A549 (cell line): ENCODE data around the gene DOCK1. TPM values are rescaled to one million over a fixed set of nuclear protein-coding genes. Genes with fewer than 3 reads are reported as not detected.

Experiments used
- ATAC-seq, 2 experiments: fragments of 200-7000 bp in 1 of 2; fragments of >200 bp in 1 of 2; cut with Nextera tagmentation in 1 of 2; cut with Tn5 transposase in 1 of 2; 3 replicates each; pipeline versions ENCODE4 v1.8.0 to v1.9.1; 2018 to 2020; ENCODE audit warnings: mild to moderate bottlenecking in 1 of 2, moderate library complexity in 1 of 2
- CTCF ChIA-PET: fragments of 300-600 bp; sonication (Branson Sonifier 250); formaldehyde crosslinking; extraction: SDS; loops from one replicate; lab custom pipeline; 2021; ENCODE audit warnings: antibody characterized with exemption, inconsistent platforms; lab: Yijun Ruan, JAX
- POLR2A ChIA-PET: fragments of 350-600 bp; formaldehyde crosslinking; extraction: SDS; loops from one replicate; lab custom pipeline; 2021; ENCODE audit warnings: antibody characterized with exemption, inconsistent platforms; lab: Yijun Ruan, JAX
- DNase-seq, 2 experiments: peaks; one replicate each; pipeline versions ENCODE4 v3.0.0 to v3.0.0-alpha.2; 2011 to 2016; ENCODE audit warnings: low read depth in 1 of 2, low spot score in 1 of 2
- FAIRE-seq: peaks from 2 replicates; lab custom pipeline; 2011; peaks lifted over from hg19 to GRCh38; lab: Jason Lieb, UNC
- H3K27ac ChIP-seq, 2 experiments: fragments of >200 bp; sonication (Bioruptor Twin); formaldehyde crosslinking; 3 replicates each; pipeline ENCODE4 v1.5.1; 2016 to 2017
- H3K4me1 ChIP-seq: fragments of >200 bp; sonication (Bioruptor Twin); formaldehyde crosslinking; 3 replicates; pipeline ENCODE4 v1.6.1; 2016
- H3K4me2 ChIP-seq: fragments of >200 bp; sonication (Bioruptor Twin); formaldehyde crosslinking; 3 replicates; pipeline ENCODE4 v1.6.1; 2016
- H3K4me3 ChIP-seq: fragments of >200 bp; sonication (Bioruptor Twin); formaldehyde crosslinking; 3 replicates; pipeline ENCODE4 v1.5.1; 2016
- H3K9me3 ChIP-seq: fragments of >200 bp; sonication (Bioruptor Twin); formaldehyde crosslinking; 3 replicates; pipeline ENCODE4 v1.6.1; 2016
- BHLHE40 ChIP-seq: IDR thresholded peaks from 2 replicates; pipeline ENCODE4 v1.6.1; 2012; ENCODE audit warnings: low read depth, low read length, inconsistent platforms
- CHD2 ChIP-seq: fragments of 150-350 bp; IDR thresholded peaks from 2 replicates; pipeline ENCODE4 v1.6.1; 2014; ENCODE audit warnings: low read length; ENCODE audit not compliant: partially characterized antibody
- CHD4 ChIP-seq: fragments of 200-600 bp; sonication (generic); IDR thresholded peaks from 2 replicates; pipeline ENCODE4 v1.6.1; 2016; ENCODE audit warnings: antibody characterized with exemption, mild to moderate bottlenecking, borderline replicate concordance
- EHF ChIP-seq: fragments of 250-450 bp; sonication (Bioruptor Pico); IDR thresholded peaks from 2 replicates; pipeline ENCODE4 v1.5.0; 2020; ENCODE audit warnings: mild to moderate bottlenecking
- EHMT2 ChIP-seq: fragments of 200-600 bp; sonication (generic); IDR thresholded peaks from 2 replicates; pipeline ENCODE4 v1.6.1; 2016; ENCODE audit warnings: antibody characterized with exemption, low read depth, mild to moderate bottlenecking, moderate library complexity
- EP300 ChIP-seq, 2 experiments: fragments of >200 bp; sonication (Bioruptor Twin); formaldehyde crosslinking; IDR thresholded peaks; 2 replicates in 1 of 2; 3 replicates in 1 of 2; pipeline ENCODE4 v1.6.1; 2016 to 2017
- FOSL2 ChIP-seq, 2 experiments: fragments of 450-650 bp in 1 of 2; fragments of >200 bp in 1 of 2; sonication (Bioruptor Twin) in 1 of 2; formaldehyde crosslinking; IDR thresholded peaks; 2 replicates each; pipeline versions ENCODE4 v1.5.0 to v1.6.1; 2016 to 2020; ENCODE audit warnings: mild to moderate bottlenecking in 1 of 2, moderate library complexity in 1 of 2
- GATA3 ChIP-seq: IDR thresholded peaks from 2 replicates; pipeline ENCODE4 v1.6.1; 2012; ENCODE audit warnings: borderline replicate concordance
- HDAC2 ChIP-seq: fragments of 200-600 bp; sonication (generic); IDR thresholded peaks from 2 replicates; pipeline ENCODE4 v1.6.1; 2016
- HOXA7 ChIP-seq: fragments of 250-450 bp; sonication (Bioruptor Pico); IDR thresholded peaks from 2 replicates; pipeline ENCODE4 v1.5.0; 2020; ENCODE audit warnings: mild to moderate bottlenecking, moderate library complexity
- HOXB13 ChIP-seq: fragments of 250-450 bp; sonication (Bioruptor Pico); IDR thresholded peaks from 2 replicates; pipeline ENCODE4 v1.5.0; 2020; ENCODE audit warnings: low read depth, mild to moderate bottlenecking, moderate library complexity
- NPAS2 ChIP-seq: fragments of 250-450 bp; sonication (Bioruptor Pico); IDR thresholded peaks from 2 replicates; pipeline ENCODE4 v1.8.0; 2022; ENCODE audit warnings: mild to moderate bottlenecking, moderate library complexity, borderline replicate concordance
- RARB ChIP-seq: fragments of 250-450 bp; sonication (Bioruptor Pico); IDR thresholded peaks from 2 replicates; pipeline ENCODE4 v1.8.0; 2021; ENCODE audit warnings: mild to moderate bottlenecking, moderate library complexity
- WGBS: methylation state at CpG from one replicate; pipeline ENCODE4 v1.1.6; 2017; ENCODE audit errors: missing lambda C conversion rate; 5-methylcytosine and 5-hydroxymethylcytosine counted together
- polyA plus RNA-seq, 4 experiments: library from polyadenylated mRNA; depleted of rRNA in 3 of 4; stranded (reverse); fragments of >200 nt; fragmentation: RNase III in 1 of 4; extraction: RNeasy Plus Mini Kit Qiagen cat#74134 plus additional on column Dnase treatment in 1 of 4; gene quantifications; 2 replicates in 3 of 4; 3 replicates in 1 of 4; pipeline ENCODE4 v1.2.3, GENCODE V29; 2011 to 2017
- TF ChIP-seq, protein P1 (sequence below): fragments of >200 bp; sonication (Bioruptor Twin); formaldehyde crosslinking; IDR thresholded peaks from 3 replicates; pipeline ENCODE4 v1.5.1; 2016
- TF ChIP-seq, protein P2 (sequence below): IDR thresholded peaks from 2 replicates; pipeline ENCODE4 v1.6.1; 2012; ENCODE audit warnings: low read depth, borderline replicate concordance
- TF ChIP-seq, protein P3 (sequence below): fragments of 250-450 bp; sonication (Bioruptor Pico); IDR thresholded peaks from 2 replicates; pipeline ENCODE4 v1.5.0; 2021; ENCODE audit warnings: mild to moderate bottlenecking, moderate library complexity, borderline replicate concordance
- TF ChIP-seq, protein P4 (sequence below): IDR thresholded peaks from 2 replicates; pipeline ENCODE4 v1.6.1; 2012
- TF ChIP-seq, protein P5 (sequence below): fragments of 150-350 bp; IDR thresholded peaks from 2 replicates; pipeline ENCODE4 v1.6.1; 2014; ENCODE audit warnings: low read depth, mild to moderate bottlenecking, low read length

The DOCK1 gene
- polyA plus RNA-seq, 2 of the 4 experiments (the other 2 are of a cell fraction), result 22.6 to 28.2 TPM

DNA sequence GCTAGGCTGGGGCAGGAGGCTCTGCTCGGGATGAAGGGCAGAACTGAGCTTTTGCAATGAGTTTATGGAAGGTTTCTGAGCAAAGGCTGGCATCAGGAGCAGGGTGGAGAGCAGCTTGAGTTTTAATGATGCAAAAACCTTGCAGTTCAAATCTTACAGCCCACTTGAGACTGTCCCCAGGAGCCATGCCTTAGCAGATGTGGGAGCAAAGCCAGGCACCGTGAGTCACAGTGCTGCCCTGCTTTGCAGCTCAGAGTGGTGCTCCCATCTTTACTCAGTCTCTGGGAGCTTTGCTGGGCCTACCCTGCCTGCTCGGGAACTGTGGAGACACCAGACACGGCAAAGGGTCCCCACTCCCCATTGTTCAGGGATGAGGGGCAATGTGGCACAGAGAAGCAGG lies 521.5 kb downstream of the DOCK1 start:
- ATAC-seq (no peak), FAIRE-seq (no peak), DNase-seq (no peak)
- Histone ChIP-seq H3K9me3 (no peaks in the 10 kb centered on the region), H3K4me2 (no peak overlapping the region), H3K4me3 (no peak overlapping the region), H3K27ac (no peak overlapping the region), H3K4me1 (no peaks in the 10 kb centered on the region)
- ChIA-PET POLR2A (no interaction called here), CTCF (interaction anchor here (1.2 kb wide), 1 partner anchor 9 kb away, joined by 3 read pairs; no protein-coding TSS in a partner anchor)
- no peak for TF ChIP-seq CHD2
- no peak for TF ChIP-seq EHMT2
- TF ChIP-seq NPAS2 (CRISPR knock-in tag), result no peak
- TF ChIP-seq, protein P1, sequence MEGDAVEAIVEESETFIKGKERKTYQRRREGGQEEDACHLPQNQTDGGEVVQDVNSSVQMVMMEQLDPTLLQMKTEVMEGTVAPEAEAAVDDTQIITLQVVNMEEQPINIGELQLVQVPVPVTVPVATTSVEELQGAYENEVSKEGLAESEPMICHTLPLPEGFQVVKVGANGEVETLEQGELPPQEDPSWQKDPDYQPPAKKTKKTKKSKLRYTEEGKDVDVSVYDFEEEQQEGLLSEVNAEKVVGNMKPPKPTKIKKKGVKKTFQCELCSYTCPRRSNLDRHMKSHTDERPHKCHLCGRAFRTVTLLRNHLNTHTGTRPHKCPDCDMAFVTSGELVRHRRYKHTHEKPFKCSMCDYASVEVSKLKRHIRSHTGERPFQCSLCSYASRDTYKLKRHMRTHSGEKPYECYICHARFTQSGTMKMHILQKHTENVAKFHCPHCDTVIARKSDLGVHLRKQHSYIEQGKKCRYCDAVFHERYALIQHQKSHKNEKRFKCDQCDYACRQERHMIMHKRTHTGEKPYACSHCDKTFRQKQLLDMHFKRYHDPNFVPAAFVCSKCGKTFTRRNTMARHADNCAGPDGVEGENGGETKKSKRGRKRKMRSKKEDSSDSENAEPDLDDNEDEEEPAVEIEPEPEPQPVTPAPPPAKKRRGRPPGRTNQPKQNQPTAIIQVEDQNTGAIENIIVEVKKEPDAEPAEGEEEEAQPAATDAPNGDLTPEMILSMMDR, result no peak
- TF ChIP-seq BHLHE40, result no peak
- TF ChIP-seq, protein P2, sequence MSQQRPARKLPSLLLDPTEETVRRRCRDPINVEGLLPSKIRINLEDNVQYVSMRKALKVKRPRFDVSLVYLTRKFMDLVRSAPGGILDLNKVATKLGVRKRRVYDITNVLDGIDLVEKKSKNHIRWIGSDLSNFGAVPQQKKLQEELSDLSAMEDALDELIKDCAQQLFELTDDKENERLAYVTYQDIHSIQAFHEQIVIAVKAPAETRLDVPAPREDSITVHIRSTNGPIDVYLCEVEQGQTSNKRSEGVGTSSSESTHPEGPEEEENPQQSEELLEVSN, result no peak
- no peak for TF ChIP-seq EP300 (IDR thresholded peaks at IDR 0.05)
- TF ChIP-seq, protein P3, sequence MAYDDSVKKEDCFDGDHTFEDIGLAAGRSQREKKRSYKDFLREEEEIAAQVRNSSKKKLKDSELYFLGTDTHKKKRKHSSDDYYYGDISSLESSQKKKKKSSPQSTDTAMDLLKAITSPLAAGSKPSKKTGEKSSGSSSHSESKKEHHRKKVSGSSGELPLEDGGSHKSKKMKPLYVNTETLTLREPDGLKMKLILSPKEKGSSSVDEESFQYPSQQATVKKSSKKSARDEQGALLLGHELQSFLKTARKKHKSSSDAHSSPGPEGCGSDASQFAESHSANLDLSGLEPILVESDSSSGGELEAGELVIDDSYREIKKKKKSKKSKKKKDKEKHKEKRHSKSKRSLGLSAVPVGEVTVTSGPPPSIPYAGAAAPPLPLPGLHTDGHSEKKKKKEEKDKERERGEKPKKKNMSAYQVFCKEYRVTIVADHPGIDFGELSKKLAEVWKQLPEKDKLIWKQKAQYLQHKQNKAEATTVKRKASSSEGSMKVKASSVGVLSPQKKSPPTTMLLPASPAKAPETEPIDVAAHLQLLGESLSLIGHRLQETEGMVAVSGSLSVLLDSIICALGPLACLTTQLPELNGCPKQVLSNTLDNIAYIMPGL (CRISPR knock-in tag), result no peak
- no peak for TF ChIP-seq HDAC2
- no peak for TF ChIP-seq GATA3
- 92% methylated on average over 4 of the region's 4 CpGs for WGBS

DNA sequence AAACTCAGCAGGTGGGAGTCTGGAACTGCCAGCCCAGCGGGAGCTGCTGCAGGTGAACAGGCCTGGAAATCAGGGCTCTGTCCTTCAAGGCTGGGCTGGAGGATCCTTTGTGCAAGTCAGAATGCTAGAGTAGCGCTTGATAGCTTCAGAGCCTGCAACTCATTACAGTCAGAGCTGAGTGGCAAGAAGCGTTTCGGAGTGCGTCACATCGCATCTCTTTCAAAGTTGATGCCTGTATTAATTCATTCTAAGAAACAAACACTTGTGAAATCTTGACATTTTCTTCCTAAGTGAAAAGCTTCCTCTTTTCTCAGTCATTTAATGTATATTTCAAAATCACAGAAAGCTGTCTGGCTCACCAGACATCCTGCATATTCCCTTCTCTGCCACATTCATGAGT lies 522.7 kb downstream of the DOCK1 start:
- ATAC-seq, result no peak
- no peak for DNase-seq
- FAIRE-seq, result no peak
- Histone ChIP-seq H3K27ac (no peak overlapping the region), H3K4me1 (no peaks in the 10 kb centered on the region), H3K4me2 (no peak overlapping the region), H3K9me3 (no peaks in the 10 kb centered on the region), H3K4me3 (no peak overlapping the region)
- CTCF ChIA-PET, result no interaction called here
- no peak for TF ChIP-seq HOXA7
- TF ChIP-seq EHF (CRISPR knock-in tag), result no peak
- no peak for TF ChIP-seq EP300 (IDR thresholded peaks at IDR 0.05)
- TF ChIP-seq FOSL2 (IDR thresholded peaks at IDR 0.05), result no peak
- no peak for TF ChIP-seq FOSL2 (CRISPR knock-in tag; IDR thresholded peaks at IDR 0.05)
- no peak for TF ChIP-seq CHD4
- no peak for TF ChIP-seq CHD2
- TF ChIP-seq, protein P4, sequence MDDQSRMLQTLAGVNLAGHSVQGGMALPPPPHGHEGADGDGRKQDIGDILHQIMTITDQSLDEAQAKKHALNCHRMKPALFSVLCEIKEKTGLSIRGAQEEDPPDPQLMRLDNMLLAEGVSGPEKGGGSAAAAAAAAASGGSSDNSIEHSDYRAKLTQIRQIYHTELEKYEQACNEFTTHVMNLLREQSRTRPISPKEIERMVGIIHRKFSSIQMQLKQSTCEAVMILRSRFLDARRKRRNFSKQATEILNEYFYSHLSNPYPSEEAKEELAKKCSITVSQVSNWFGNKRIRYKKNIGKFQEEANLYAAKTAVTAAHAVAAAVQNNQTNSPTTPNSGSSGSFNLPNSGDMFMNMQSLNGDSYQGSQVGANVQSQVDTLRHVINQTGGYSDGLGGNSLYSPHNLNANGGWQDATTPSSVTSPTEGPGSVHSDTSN, result no peak
- no peak for TF ChIP-seq HDAC2
- TF ChIP-seq HOXB13 (CRISPR knock-in tag), result no peak
- TF ChIP-seq RARB (CRISPR knock-in tag), result no peak
- TF ChIP-seq, protein P3 (CRISPR knock-in tag), result no peak
- TF ChIP-seq, protein P5, sequence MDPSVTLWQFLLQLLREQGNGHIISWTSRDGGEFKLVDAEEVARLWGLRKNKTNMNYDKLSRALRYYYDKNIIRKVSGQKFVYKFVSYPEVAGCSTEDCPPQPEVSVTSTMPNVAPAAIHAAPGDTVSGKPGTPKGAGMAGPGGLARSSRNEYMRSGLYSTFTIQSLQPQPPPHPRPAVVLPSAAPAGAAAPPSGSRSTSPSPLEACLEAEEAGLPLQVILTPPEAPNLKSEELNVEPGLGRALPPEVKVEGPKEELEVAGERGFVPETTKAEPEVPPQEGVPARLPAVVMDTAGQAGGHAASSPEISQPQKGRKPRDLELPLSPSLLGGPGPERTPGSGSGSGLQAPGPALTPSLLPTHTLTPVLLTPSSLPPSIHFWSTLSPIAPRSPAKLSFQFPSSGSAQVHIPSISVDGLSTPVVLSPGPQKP, result no peak
- POLR2A ChIA-PET, result no interaction called here
- WGBS, result 93% methylated on average over 6 of the region's 6 CpGs
